Right lobe of liver (tissue), 6 donors: ENCODE results near the gene ANXA4. TPM values are rescaled to one million over a fixed set of nuclear protein-coding genes. Genes with fewer than 3 reads are reported as not detected.
A peak's percentile ranks its signal among the peaks of the same experiment; 100 is the strongest.

Source experiments
- ATAC-seq, 4 donors: fragments of 200-7000 bp; cut with Tn5 transposase; one replicate each; pipeline ENCODE4 v1.9.1; 2020; ENCODE audit warnings: mild to moderate bottlenecking in 4 of 4, moderate library complexity in 4 of 4
- DNase-seq, 3 donors: peaks; one replicate each; pipeline ENCODE4 v3.0.0-alpha.2; 2020
- H3K27ac ChIP-seq, 3 donors: fragments of 200-600 bp; one replicate each; pipeline ENCODE4 v1.8.0; 2022
- H3K27me3 ChIP-seq, 2 donors: fragments of 200-600 bp; one replicate each; pipeline ENCODE4 v1.8.0; 2022
- H3K36me3 ChIP-seq, 4 donors: fragments of 200-600 bp; sonication (generic) in 1 of 4; one replicate each; pipeline versions ENCODE4 v1.5.1 to v1.8.0; 2017 to 2022; ENCODE audit warnings: control low read depth in 1 of 4
- H3K4me1 ChIP-seq, 4 donors: fragments of 200-600 bp; sonication (generic) in 1 of 4; one replicate each; pipeline versions ENCODE4 v1.5.1 to v1.8.0; 2017 to 2022; ENCODE audit warnings: control low read depth in 1 of 4
- H3K4me3 ChIP-seq, 3 donors: fragments of 200-600 bp; one replicate each; pipeline ENCODE4 v1.8.0; 2022
- H3K9me3 ChIP-seq, 4 donors: fragments of 200-600 bp; sonication (generic) in 1 of 4; one replicate each; pipeline versions ENCODE4 v1.5.1 to v1.8.0; 2017 to 2022; ENCODE audit warnings: control low read depth in 1 of 4
- POLR2A ChIP-seq: fragments of 450-650 bp; IDR thresholded peaks from one replicate; pipeline ENCODE4 v1.6.1; 2017; ENCODE audit warnings: antibody characterized with exemption, mild to moderate bottlenecking
- WGBS: methylation state at CpG from one replicate; pipeline ENCODE4 v1.1.6; 2018; ENCODE audit warnings: low coverage, low lambda C conversion rate; ENCODE audit not compliant: insufficient coverage; ENCODE audit errors: missing lambda C conversion rate; 5-methylcytosine and 5-hydroxymethylcytosine counted together
- intact Hi-C, 2 donors: fragments of 100-400 bp; cut with DNase I; formaldehyde crosslinking; loops; one replicate each; pipeline versions ENCODE4 v1.11.2 to v1.14.1; 2022
- total RNA-seq, 6 experiments: library from RNA; depleted of rRNA in 2 of 6; stranded (reverse); fragments of >200 nt in 2 of 6; fragmentation: NEBNext Ultra II Directional in 3 of 6; extraction: Animal tissue kit (Norgen Biotek cat#: 25700) in 3 of 6; gene quantifications; one replicate each; pipeline versions ENCODE4 v1.1.0 to v1.2.4, GENCODE V29; 2016 to 2023
- TF ChIP-seq, protein P1 (sequence below), 4 donors: fragments of 200-600 bp in 3 of 4; fragments of 450-650 bp in 1 of 4; IDR thresholded peaks; one replicate each; pipeline versions ENCODE4 v1.5.1 to v1.8.0; 2016 to 2022; ENCODE audit warnings: antibody characterized with exemption in 4 of 4, mild to moderate bottlenecking in 2 of 4
- donor health status: DM: no; HTN: yes; CAD: no.
- donor health status: DM: no; HTN: no; CAD: no.
- donor health status: DM: no; HTN: no; CAD: no.
- donor health status: DM: no; HTN: yes; CAD: no.
- donor health status: DM: no; HTN: yes; CAD: no.

The ANXA4 gene
- total RNA-seq, 6 experiments from 2014 or later, result 53.5 to 173 (median 92.1) TPM

DNA sequence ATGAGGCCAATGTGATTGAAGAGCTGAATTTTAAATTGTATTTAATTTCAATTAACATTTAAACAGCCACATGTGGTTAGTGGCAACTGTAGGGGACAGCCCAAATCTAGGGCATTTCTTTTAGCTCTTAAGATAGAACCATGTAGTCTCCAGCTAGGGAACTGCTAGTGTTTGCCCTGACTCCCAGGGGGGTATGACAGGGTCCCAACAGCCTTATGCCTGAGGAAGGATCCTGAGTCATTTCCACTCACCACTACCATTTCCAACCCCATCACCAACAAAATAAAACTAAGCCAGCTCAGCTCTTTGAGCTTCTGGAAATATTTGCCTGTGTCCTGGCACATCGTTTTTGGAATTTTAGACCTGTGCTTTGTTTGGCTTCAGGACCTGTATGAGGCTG lies 73.8 kb downstream of the ANXA4 start:
- TF ChIP-seq POLR2A, result no peak
- TF ChIP-seq, protein P1, sequence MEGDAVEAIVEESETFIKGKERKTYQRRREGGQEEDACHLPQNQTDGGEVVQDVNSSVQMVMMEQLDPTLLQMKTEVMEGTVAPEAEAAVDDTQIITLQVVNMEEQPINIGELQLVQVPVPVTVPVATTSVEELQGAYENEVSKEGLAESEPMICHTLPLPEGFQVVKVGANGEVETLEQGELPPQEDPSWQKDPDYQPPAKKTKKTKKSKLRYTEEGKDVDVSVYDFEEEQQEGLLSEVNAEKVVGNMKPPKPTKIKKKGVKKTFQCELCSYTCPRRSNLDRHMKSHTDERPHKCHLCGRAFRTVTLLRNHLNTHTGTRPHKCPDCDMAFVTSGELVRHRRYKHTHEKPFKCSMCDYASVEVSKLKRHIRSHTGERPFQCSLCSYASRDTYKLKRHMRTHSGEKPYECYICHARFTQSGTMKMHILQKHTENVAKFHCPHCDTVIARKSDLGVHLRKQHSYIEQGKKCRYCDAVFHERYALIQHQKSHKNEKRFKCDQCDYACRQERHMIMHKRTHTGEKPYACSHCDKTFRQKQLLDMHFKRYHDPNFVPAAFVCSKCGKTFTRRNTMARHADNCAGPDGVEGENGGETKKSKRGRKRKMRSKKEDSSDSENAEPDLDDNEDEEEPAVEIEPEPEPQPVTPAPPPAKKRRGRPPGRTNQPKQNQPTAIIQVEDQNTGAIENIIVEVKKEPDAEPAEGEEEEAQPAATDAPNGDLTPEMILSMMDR (IDR thresholded peaks at IDR 0.05), result no peak
- DNase-seq, result no peak
- Histone ChIP-seq H3K9me3 (no peaks in the 10 kb centered on the region), H3K27me3 (no peaks in the 10 kb centered on the region), H3K36me3 (peaks cover 0 to 37% (median 11%) of the 10 kb centered on the region in 4 donors), H3K4me3 (no peak overlapping the region), H3K4me1 (peaks cover 0 to 15% (median 8%) of the 10 kb centered on the region in 4 donors), H3K27ac (peak overlapping the region in 1 of 3 donors; percentile 11)
- peak in 2 of 4 donors; percentile 11 to 12 for ATAC-seq
- intact Hi-C loops, result loop anchor here in 1 of 2 donors (5.0 kb wide), 1 partner anchor 93 kb away; no protein-coding TSS in a partner anchor
- WGBS, result 7% methylated on average over 1 of the region's 1 CpG

DNA sequence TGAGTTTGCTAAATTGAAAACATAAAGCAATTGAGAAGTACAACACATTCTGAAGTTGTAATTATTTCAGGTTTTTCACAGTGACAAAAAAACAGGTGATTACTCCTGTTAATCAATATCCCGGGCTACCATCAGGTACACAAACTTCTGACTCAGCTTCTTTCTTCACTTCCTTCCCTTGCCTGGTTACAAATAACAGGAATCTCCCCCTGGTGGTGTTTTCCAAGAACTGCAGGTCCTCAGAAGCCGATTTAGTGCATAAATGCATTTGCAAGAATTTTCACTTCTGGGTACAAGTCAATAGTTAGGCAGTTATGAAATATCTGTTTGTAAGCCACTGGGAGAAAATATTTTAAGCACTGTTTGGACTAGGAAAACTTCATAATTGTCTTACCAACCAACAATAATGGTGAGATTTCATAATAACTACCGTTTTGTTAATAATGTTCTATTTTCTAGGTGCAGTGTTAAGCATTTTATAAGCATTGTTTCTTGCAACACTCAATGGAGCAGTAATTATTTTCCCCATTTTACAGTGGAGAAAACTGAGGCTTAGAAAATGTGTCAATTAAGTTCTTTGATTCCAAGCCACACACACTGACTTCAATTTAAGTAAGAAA lies 75.1 kb downstream of the ANXA4 start:
- peak; percentile 88 to 97 (median 94) for ATAC-seq
- peaks cover 0 to 39% (median 14%) of the 10 kb centered on the region in 4 donors for H3K36me3 ChIP-seq
- no peak overlapping the region for H3K4me3 ChIP-seq
- intact Hi-C loops, result loop anchor here in 1 of 2 donors (5.0 kb wide), 1 partner anchor 95 kb away; no protein-coding TSS in a partner anchor
- TF ChIP-seq, protein P1 (IDR thresholded peaks at IDR 0.05), result peak; percentile 94 to 100 (median 96)
- TF ChIP-seq POLR2A, result no peak
- no peaks in the 10 kb centered on the region for H3K27me3 ChIP-seq
- H3K9me3 ChIP-seq, result no peaks in the 10 kb centered on the region
- WGBS, result 5% methylated on average over 3 of the region's 3 CpGs
- peak in 1 of 3 donors; percentile 82 for DNase-seq
- H3K4me1 ChIP-seq, result peaks cover 0 to 15% (median 8%) of the 10 kb centered on the region in 4 donors
- H3K27ac ChIP-seq, result peak overlapping the region in 1 of 3 donors; percentile 11

DNA sequence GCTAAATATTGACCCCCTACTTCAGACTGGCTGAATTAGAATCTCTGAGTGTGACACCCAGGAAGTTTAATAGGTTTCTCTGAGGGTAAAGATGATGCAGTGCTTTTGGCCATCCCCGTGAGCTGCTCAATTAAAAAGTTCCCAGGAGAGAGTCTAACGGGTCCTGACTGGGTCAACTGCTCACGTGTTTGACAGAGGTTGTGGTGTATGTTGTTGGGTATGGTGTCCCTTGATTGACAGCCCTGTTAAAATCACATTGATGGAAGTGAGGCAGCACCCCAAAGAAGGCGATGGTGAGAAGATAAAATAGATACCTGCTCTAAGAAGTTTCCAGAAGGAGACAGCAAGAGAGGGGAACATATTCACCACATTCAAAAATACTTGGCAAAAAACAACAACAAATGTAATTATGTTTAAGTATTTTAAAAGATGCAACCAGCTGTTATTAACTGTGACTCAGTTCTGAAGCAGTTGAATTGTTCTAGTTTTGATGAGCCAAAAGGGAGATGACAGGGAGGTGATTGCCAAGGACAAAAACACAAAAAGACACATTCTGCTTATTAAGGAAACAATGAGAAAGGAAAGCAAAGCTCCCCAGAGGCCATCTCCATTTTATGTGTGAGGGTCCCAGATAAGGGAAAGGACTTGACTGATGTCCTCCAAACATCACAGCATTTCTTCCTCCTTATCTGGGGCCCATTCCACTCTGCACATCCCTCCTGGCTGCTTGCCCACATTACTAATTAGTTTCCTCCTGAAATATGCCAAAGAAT lies 76.0 kb downstream of the ANXA4 start:
- TF ChIP-seq, protein P1 (IDR thresholded peaks at IDR 0.05), result no peak
- no peak for TF ChIP-seq POLR2A
- H3K27ac ChIP-seq, result no peak overlapping the region
- intact Hi-C loops, result loop anchor here in 1 of 2 donors (5.0 kb wide), 1 partner anchor 96 kb away; no protein-coding TSS in a partner anchor
- no peaks in the 10 kb centered on the region for H3K27me3 ChIP-seq
- peaks cover 0 to 15% (median 8%) of the 10 kb centered on the region in 4 donors for H3K4me1 ChIP-seq
- H3K36me3 ChIP-seq, result peaks cover 0 to 32% (median 15%) of the 10 kb centered on the region in 4 donors
- no peak for DNase-seq
- 69% methylated on average over 4 of the region's 4 CpGs for WGBS
- H3K4me3 ChIP-seq, result no peak overlapping the region
- ATAC-seq, result no peak
- no peaks in the 10 kb centered on the region for H3K9me3 ChIP-seq

DNA sequence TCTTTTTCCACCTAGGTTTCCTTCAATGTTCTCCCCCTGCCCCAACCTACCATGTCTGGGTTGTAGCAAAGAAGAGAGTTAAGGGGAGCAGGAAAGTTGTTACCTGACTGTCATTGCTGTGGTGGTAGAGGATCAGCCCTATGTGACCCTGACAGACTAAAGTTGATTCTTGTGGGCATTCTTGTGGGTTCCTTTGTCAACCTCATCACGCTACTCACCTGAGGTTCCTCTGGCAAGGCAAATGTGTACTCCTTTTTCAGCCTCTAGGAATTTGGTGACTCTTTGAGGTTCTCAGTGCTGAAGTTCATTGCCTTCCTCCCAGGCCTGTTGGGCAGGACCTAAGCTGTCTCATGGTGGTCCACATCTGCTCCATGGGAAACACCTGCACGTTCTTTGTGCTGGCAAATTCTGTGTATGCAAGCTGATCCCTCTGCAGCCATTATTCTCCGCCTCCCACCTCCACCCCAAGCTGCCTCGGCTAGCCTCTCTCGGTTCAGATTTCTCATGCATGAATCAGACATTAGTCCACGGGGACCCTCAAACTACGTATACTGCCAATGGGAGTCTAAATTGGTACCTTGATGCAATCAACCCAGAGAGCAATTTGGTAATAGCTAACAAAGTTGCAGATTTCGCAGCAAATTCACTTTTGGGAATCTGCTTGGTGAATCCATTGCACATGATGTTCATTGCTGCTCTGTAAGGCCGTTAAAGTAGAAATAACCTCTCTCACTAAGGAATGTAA lies 86.0 kb downstream of the ANXA4 start:
- H3K27me3 ChIP-seq, result no peaks in the 10 kb centered on the region
- H3K36me3 ChIP-seq, result no peaks in the 10 kb centered on the region
- intact Hi-C loops, result no loop called here
- TF ChIP-seq, protein P1 (IDR thresholded peaks at IDR 0.05), result no peak
- no peak for TF ChIP-seq POLR2A
- H3K9me3 ChIP-seq, result no peaks in the 10 kb centered on the region
- DNase-seq, result no peak
- no peak overlapping the region for H3K4me3 ChIP-seq
- 82% methylated on average over 9 of the region's 9 CpGs for WGBS
- ATAC-seq, result no peak
- H3K27ac ChIP-seq, result no peak overlapping the region
- peaks cover 0 to 25% (median 8%) of the 10 kb centered on the region in 4 donors for H3K4me1 ChIP-seq
